GM23248 (cell line): ENCODE measurements around the gene ZFAND5.

Source experiments
- EZH2 ChIP-seq: fragments of 200-600 bp; sonication (generic); IDR thresholded peaks from 2 replicates; pipeline ENCODE4 v1.6.1; 2018; ENCODE audit warnings: antibody characterized with exemption, mild to moderate bottlenecking; ENCODE audit not compliant: insufficient read depth, poor library complexity, severe bottlenecking
- EZH2phosphoT487 ChIP-seq: fragments of 200-600 bp; sonication (generic); IDR thresholded peaks from 2 replicates; pipeline ENCODE4 v1.6.1; 2018; ENCODE audit warnings: antibody characterized with exemption, moderate library complexity, mild to moderate bottlenecking, low read depth; ENCODE audit not compliant: insufficient read depth

DNA sequence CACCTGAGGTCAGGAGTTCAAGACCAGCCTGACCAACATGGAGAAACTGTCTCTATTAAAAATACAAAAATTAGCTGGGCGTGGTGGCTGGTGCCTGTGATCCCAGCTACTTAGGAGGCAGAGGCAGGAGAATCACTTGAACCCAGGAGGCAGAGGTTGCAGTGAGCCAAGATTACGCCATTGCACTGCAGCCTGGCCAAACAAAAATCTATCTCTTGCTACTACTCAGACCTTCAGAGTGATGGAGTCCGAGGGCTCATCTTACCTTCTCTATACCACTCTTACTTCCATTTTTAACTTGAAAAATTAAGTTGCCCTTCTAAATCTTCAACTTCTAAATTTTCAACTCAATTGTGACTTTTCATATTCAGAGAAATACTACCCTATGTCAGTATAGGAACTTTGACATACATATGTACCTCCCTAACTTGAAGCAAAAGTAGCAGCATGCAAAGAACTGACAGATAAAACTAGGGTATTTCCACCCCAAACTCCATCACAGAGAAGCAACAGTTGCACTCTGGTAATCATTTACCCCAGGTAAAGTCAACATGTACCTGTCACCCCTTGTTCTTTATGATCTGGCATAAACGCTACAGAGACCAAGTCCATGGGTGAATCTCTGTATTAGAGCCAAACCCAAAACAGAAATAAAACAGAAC lies 11.4 kb downstream of the ZFAND5 start:
- TF ChIP-seq EZH2 (no peak), EZH2phosphoT487 (no peak)
